IPS-15b (cell line): ENCODE results near the gene ARID5A.
A peak's percentile ranks its signal among the peaks of the same experiment; 100 is the strongest.

ENCODE experiments used
- H3K27me3 ChIP-seq: one replicate; pipeline ENCODE4 v1.6.1; 2013; ENCODE audit warnings: low read length; ENCODE audit not compliant: control insufficient read depth, insufficient read depth
- H3K36me3 ChIP-seq: one replicate; pipeline ENCODE4 v1.6.1; 2013; ENCODE audit warnings: low read length; ENCODE audit not compliant: control insufficient read depth, insufficient read depth
- H3K4me1 ChIP-seq: one replicate; pipeline ENCODE4 v1.6.1; 2013; ENCODE audit warnings: mild to moderate bottlenecking, low read length; ENCODE audit not compliant: control insufficient read depth, insufficient read depth
- H3K4me3 ChIP-seq: one replicate; pipeline ENCODE4 v1.5.1; 2013; ENCODE audit warnings: low read depth, low read length
- H3K9ac ChIP-seq: one replicate; pipeline ENCODE4 v1.6.1; 2013; ENCODE audit warnings: low read depth, mild to moderate bottlenecking, low read length
- H3K9me3 ChIP-seq: one replicate; pipeline ENCODE4 v1.6.1; 2013; ENCODE audit warnings: mild to moderate bottlenecking, low read length; ENCODE audit not compliant: control insufficient read depth, insufficient read depth

The ARID5A gene

GRCh38 chr2:96509114-96509846, 27.3 kb upstream of the ARID5A start:
- Histone ChIP-seq H3K4me3 (peak overlapping the region; percentile 55), H3K27me3 (peaks cover 22% of the 10 kb centered on the region), H3K9ac (peak overlapping the region; percentile 54), H3K9me3 (no peaks in the 10 kb centered on the region), H3K4me1 (no peaks in the 10 kb centered on the region), H3K36me3 (no peaks in the 10 kb centered on the region)

- Histone ChIP-seq H3K9ac (peak overlapping the region; percentile 54), H3K36me3 (no peaks in the 10 kb centered on the region), H3K27me3 (peaks cover 22% of the 10 kb centered on the region), H3K4me3 (peak overlapping the region; percentile 55), H3K9me3 (no peaks in the 10 kb centered on the region), H3K4me1 (no peaks in the 10 kb centered on the region)
Observed at GRCh38 chr2:96509847-96510230, 26.7 kb upstream of the ARID5A start.

- no peaks in the 10 kb centered on the region for H3K4me1 ChIP-seq
- H3K9me3 ChIP-seq: no peaks in the 10 kb centered on the region
- H3K4me3 ChIP-seq: no peak overlapping the region
- H3K36me3 ChIP-seq: no peaks in the 10 kb centered on the region
- peaks cover 22% of the 10 kb centered on the region for H3K27me3 ChIP-seq
- no peak overlapping the region for H3K9ac ChIP-seq
Observed at GRCh38 chr2:96510931-96511595, 25.5 kb upstream of the ARID5A start.

GRCh38 chr2:96511851-96512250, 24.7 kb upstream of the ARID5A start:
- Histone ChIP-seq H3K9me3 (no peaks in the 10 kb centered on the region), H3K27me3 (peaks cover 22% of the 10 kb centered on the region), H3K36me3 (no peaks in the 10 kb centered on the region), H3K4me1 (no peaks in the 10 kb centered on the region), H3K9ac (no peak overlapping the region), H3K4me3 (no peak overlapping the region)

GRCh38 chr2:96512341-96512740, 24.2 kb upstream of the ARID5A start:
- Histone ChIP-seq H3K9ac (no peak overlapping the region), H3K27me3 (peaks cover 22% of the 10 kb centered on the region), H3K36me3 (no peaks in the 10 kb centered on the region), H3K9me3 (no peaks in the 10 kb centered on the region), H3K4me1 (no peaks in the 10 kb centered on the region), H3K4me3 (no peak overlapping the region)

GRCh38 chr2:96514521-96514920, 22.0 kb upstream of the ARID5A start:
- no peaks in the 10 kb centered on the region for H3K36me3 ChIP-seq
- no peak overlapping the region for H3K9ac ChIP-seq
- H3K27me3 ChIP-seq: peaks cover 13% of the 10 kb centered on the region
- H3K9me3 ChIP-seq: no peaks in the 10 kb centered on the region
- H3K4me1 ChIP-seq: no peaks in the 10 kb centered on the region
- no peak overlapping the region for H3K4me3 ChIP-seq

- no peak overlapping the region for H3K9ac ChIP-seq
- no peaks in the 10 kb centered on the region for H3K4me1 ChIP-seq
- no peaks in the 10 kb centered on the region for H3K9me3 ChIP-seq
- H3K36me3 ChIP-seq: no peaks in the 10 kb centered on the region
- no peaks in the 10 kb centered on the region for H3K27me3 ChIP-seq
- no peak overlapping the region for H3K4me3 ChIP-seq
Observed at GRCh38 chr2:96517079-96517478, 19.5 kb upstream of the ARID5A start.

- no peaks in the 10 kb centered on the region for H3K9me3 ChIP-seq
- no peak overlapping the region for H3K9ac ChIP-seq
- no peak overlapping the region for H3K4me3 ChIP-seq
- H3K27me3 ChIP-seq: peaks cover 6% of the 10 kb centered on the region
- H3K4me1 ChIP-seq: no peaks in the 10 kb centered on the region
- no peaks in the 10 kb centered on the region for H3K36me3 ChIP-seq
Observed at GRCh38 chr2:96520231-96520630, 16.3 kb upstream of the ARID5A start.

GRCh38 chr2:96520697-96521096, 15.9 kb upstream of the ARID5A start:
- no peak overlapping the region for H3K9ac ChIP-seq
- H3K4me3 ChIP-seq: no peak overlapping the region
- H3K9me3 ChIP-seq: no peaks in the 10 kb centered on the region
- no peaks in the 10 kb centered on the region for H3K4me1 ChIP-seq
- H3K27me3 ChIP-seq: peaks cover 7% of the 10 kb centered on the region
- H3K36me3 ChIP-seq: no peaks in the 10 kb centered on the region

- H3K9ac ChIP-seq: no peak overlapping the region
- H3K4me3 ChIP-seq: no peak overlapping the region
- no peaks in the 10 kb centered on the region for H3K4me1 ChIP-seq
- no peaks in the 10 kb centered on the region for H3K36me3 ChIP-seq
- H3K9me3 ChIP-seq: no peaks in the 10 kb centered on the region
- peaks cover 10% of the 10 kb centered on the region for H3K27me3 ChIP-seq
Observed at GRCh38 chr2:96521219-96521618, 15.3 kb upstream of the ARID5A start.

- no peaks in the 10 kb centered on the region for H3K36me3 ChIP-seq
- no peaks in the 10 kb centered on the region for H3K4me1 ChIP-seq
- no peaks in the 10 kb centered on the region for H3K9me3 ChIP-seq
- peaks cover 19% of the 10 kb centered on the region for H3K27me3 ChIP-seq
- H3K4me3 ChIP-seq: no peak overlapping the region
- H3K9ac ChIP-seq: no peak overlapping the region
Observed at GRCh38 chr2:96522304-96523203, 14.0 kb upstream of the ARID5A start.
